ENCODE results near the gene GHRL.

DNA sequence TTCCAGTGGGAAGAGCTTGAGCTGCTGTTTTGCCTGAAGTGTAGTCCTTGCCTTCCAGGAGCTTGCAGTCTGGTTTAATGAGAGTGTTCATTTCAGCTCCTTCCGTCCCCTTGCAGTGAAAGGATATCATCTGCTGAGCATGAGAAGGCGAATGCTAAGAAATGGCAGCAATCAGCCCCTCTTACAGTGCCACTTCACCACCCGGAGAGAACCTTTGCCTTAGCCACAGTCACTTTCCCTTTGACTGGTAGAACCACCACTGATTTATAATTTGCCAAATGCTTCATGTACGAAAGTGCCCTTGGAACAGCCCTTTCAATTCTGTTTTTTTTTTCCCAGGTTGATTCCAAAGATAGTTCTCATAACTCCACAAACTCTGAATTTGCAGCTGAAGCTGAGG lies 32.9 kb downstream of the GHRL start:
- TF ChIP-seq EZH2 (IDR thresholded peaks at IDR 0.05), result no peak
- TF ChIP-seq, protein P1, sequence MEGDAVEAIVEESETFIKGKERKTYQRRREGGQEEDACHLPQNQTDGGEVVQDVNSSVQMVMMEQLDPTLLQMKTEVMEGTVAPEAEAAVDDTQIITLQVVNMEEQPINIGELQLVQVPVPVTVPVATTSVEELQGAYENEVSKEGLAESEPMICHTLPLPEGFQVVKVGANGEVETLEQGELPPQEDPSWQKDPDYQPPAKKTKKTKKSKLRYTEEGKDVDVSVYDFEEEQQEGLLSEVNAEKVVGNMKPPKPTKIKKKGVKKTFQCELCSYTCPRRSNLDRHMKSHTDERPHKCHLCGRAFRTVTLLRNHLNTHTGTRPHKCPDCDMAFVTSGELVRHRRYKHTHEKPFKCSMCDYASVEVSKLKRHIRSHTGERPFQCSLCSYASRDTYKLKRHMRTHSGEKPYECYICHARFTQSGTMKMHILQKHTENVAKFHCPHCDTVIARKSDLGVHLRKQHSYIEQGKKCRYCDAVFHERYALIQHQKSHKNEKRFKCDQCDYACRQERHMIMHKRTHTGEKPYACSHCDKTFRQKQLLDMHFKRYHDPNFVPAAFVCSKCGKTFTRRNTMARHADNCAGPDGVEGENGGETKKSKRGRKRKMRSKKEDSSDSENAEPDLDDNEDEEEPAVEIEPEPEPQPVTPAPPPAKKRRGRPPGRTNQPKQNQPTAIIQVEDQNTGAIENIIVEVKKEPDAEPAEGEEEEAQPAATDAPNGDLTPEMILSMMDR (IDR thresholded peaks at IDR 0.05), result no peak
- TF ChIP-seq EZH2phosphoT487 (IDR thresholded peaks at IDR 0.05), result no peak
